PC-9 (cell line): Measurements from ENCODE around the gene ABLIM2.

Experiments used
- CTCF ChIP-seq: fragments of 200-600 bp; sonication (generic); conservative IDR thresholded peaks from 2 replicates; pipeline ENCODE4 v1.6.1; 2017; ENCODE audit warnings: mixed run types, antibody characterized with exemption, mild to moderate bottlenecking, moderate library complexity
- EZH2 ChIP-seq: fragments of 200-600 bp; sonication (generic); IDR thresholded peaks from 2 replicates; pipeline ENCODE4 v1.8.0; 2017; ENCODE audit warnings: antibody characterized with exemption, low read depth

- TF ChIP-seq CTCF (no peak), EZH2 (no peak)
Measured at GRCh38 chr4:8188743-8189550, 30.3 kb upstream of the ABLIM2 start.
